IMR-90 (cell line): ENCODE measurements around the gene NPPC. TPM values are rescaled to one million over a fixed set of nuclear protein-coding genes. Genes with fewer than 3 reads are reported as not detected.
"Not testable (repeated sequence)": the region's sequence is repeated elsewhere in the genome, so short reads cannot be mapped to it uniquely, and the experiment has no call there.

Experiments used
- ATAC-seq: fragments of 200-7000 bp; cut with Tn5 transposase; 2 replicates; pipeline ENCODE4 v1.9.1; 2020; ENCODE audit warnings: low read depth, mild to moderate bottlenecking, moderate library complexity
- BruUV-seq: library from RNA; stranded (reverse); fragments of 400-500 nt; replicated peaks from 2 replicates; lab custom pipeline; 2021; lab: Mats Ljungman, UMichigan
- CTCF ChIA-PET: fragments of 300-600 bp; formaldehyde crosslinking; extraction: SDS; loops from one replicate; lab custom pipeline; 2021; ENCODE audit warnings: antibody characterized with exemption; lab: Yijun Ruan, JAX
- POLR2A ChIA-PET: fragments of 300-600 bp; sonication (Branson Sonifier 250); formaldehyde crosslinking; loops from one replicate; lab custom pipeline; 2022; ENCODE audit warnings: antibody characterized with exemption; ENCODE audit not compliant: unreplicated experiment; lab: Charles Lee
- DNase-seq: peaks from one replicate; pipeline ENCODE4 v3.0.0; 2013
- H2AFZ ChIP-seq: replicated peaks from 2 replicates; pipeline ENCODE3; 2013; ENCODE audit warnings: low read length, mild to moderate bottlenecking; ENCODE audit not compliant: poor library complexity
- H2AK5ac ChIP-seq: 2 replicates; pipeline ENCODE4 v1.6.1; 2013; ENCODE audit warnings: low read depth, low read length, inconsistent platforms
- H2AK9ac ChIP-seq: replicated peaks from 2 replicates; pipeline ENCODE3; 2013; ENCODE audit warnings: mild to moderate bottlenecking, low read depth, low read length, moderate library complexity; ENCODE audit not compliant: poor library complexity
- H2BK120ac ChIP-seq: 2 replicates; pipeline ENCODE4 v1.6.1; 2013; ENCODE audit warnings: low read depth, low read length, inconsistent platforms
- H2BK15ac ChIP-seq: 3 replicates; pipeline ENCODE4 v1.6.1; 2013; ENCODE audit warnings: low read depth, low read length, inconsistent platforms
- H2BK20ac ChIP-seq: 2 replicates; pipeline ENCODE4 v1.6.1; 2013; ENCODE audit warnings: low read depth, mild to moderate bottlenecking, inconsistent platforms, low read length, moderate library complexity
- H2BK5ac ChIP-seq: 2 replicates; pipeline ENCODE4 v1.6.1; 2013; ENCODE audit warnings: mild to moderate bottlenecking, low read depth, low read length, inconsistent platforms; ENCODE audit not compliant: poor library complexity, severe bottlenecking
- H3K14ac ChIP-seq: replicated peaks from 2 replicates; pipeline ENCODE4 v1.6.1; 2013; ENCODE audit warnings: low read depth, low read length, inconsistent platforms
- H3K18ac ChIP-seq: 2 replicates; pipeline ENCODE4 v1.6.1; 2013; ENCODE audit warnings: low read depth, low read length, control low read depth
- H3K23ac ChIP-seq: 2 replicates; pipeline ENCODE4 v1.6.1; 2013; ENCODE audit warnings: low read depth, low read length, inconsistent platforms
- H3K27ac ChIP-seq: 2 replicates; pipeline ENCODE4 v1.5.1; 2013; ENCODE audit warnings: mild to moderate bottlenecking, control low read depth, low read length; ENCODE audit not compliant: insufficient read depth
- H3K27me3 ChIP-seq: 2 replicates; pipeline ENCODE4 v1.6.1; 2013; ENCODE audit warnings: low read length; ENCODE audit not compliant: control insufficient read depth, insufficient read depth
- H3K36me3 ChIP-seq: 2 replicates; pipeline ENCODE4 v1.6.1; 2013; ENCODE audit warnings: low read length, mixed read lengths; ENCODE audit not compliant: control insufficient read depth, insufficient read depth
- H3K4ac ChIP-seq: 2 replicates; pipeline ENCODE4 v1.6.1; 2013; ENCODE audit warnings: low read depth, low read length, inconsistent platforms
- H3K4me1 ChIP-seq: 2 replicates; pipeline ENCODE4 v1.6.1; 2013; ENCODE audit warnings: low read length, mixed read lengths; ENCODE audit not compliant: control insufficient read depth, insufficient read depth
- H3K4me2 ChIP-seq: 2 replicates; pipeline ENCODE4 v1.6.1; 2013; ENCODE audit warnings: low read depth, mild to moderate bottlenecking, control low read depth, low read length, moderate library complexity
- H3K4me3 ChIP-seq: 2 replicates; pipeline ENCODE4 v1.5.1; 2013; ENCODE audit warnings: low read depth, mild to moderate bottlenecking, control low read depth, low read length, moderate library complexity; ENCODE audit not compliant: insufficient read depth
- H3K56ac ChIP-seq: 2 replicates; pipeline ENCODE4 v1.6.1; 2013; ENCODE audit warnings: low read length, inconsistent platforms; ENCODE audit not compliant: insufficient read depth; ENCODE audit errors: extremely low read depth
- H3K79me1 ChIP-seq, 2 experiments: 2 replicates each; pipeline ENCODE4 v1.6.1; 2013; ENCODE audit warnings: low read length in 2 of 2, inconsistent platforms in 1 of 2, low read depth in 1 of 2
- H3K9ac ChIP-seq: 2 replicates; pipeline ENCODE4 v1.6.1; 2013; ENCODE audit warnings: low read depth, low read length, control low read depth
- H3K9me1 ChIP-seq: 2 replicates; pipeline ENCODE4 v1.6.1; 2013; ENCODE audit warnings: low read length, inconsistent platforms; ENCODE audit not compliant: insufficient read depth
- H3K9me3 ChIP-seq: 2 replicates; pipeline ENCODE4 v1.6.1; 2013; ENCODE audit warnings: low read length; ENCODE audit not compliant: control insufficient read depth, insufficient read depth
- H4K20me1 ChIP-seq: 2 replicates; pipeline ENCODE4 v1.6.1; 2013; ENCODE audit warnings: low read length, inconsistent platforms; ENCODE audit not compliant: insufficient read depth
- H4K5ac ChIP-seq: 2 replicates; pipeline ENCODE4 v1.6.1; 2013; ENCODE audit warnings: mild to moderate bottlenecking, low read depth, low read length, control low read depth
- H4K8ac ChIP-seq, 2 experiments: 2 replicates each; pipeline ENCODE4 v1.6.1; 2013; ENCODE audit warnings: low read depth in 2 of 2, low read length in 2 of 2, control low read depth in 1 of 2, inconsistent platforms in 1 of 2
- H4K91ac ChIP-seq: 2 replicates; pipeline ENCODE4 v1.6.1; 2013; ENCODE audit warnings: low read depth, low read length, inconsistent platforms; ENCODE audit not compliant: insufficient read depth
- BHLHE40 ChIP-seq: fragments of 150-350 bp; IDR thresholded peaks from 2 replicates; pipeline ENCODE4 v1.6.1; 2016; ENCODE audit warnings: mild to moderate bottlenecking, low read depth, low read length
- CEBPB ChIP-seq: IDR thresholded peaks from 2 replicates; pipeline ENCODE4 v1.6.1; 2012; ENCODE audit warnings: low read depth, low read length, improper control_type of control experiment
- CHD1 ChIP-seq: IDR thresholded peaks from 2 replicates; pipeline ENCODE4 v1.6.1; 2012; ENCODE audit warnings: low read depth, low read length, improper control_type of control experiment
- FOS ChIP-seq: fragments of 150-350 bp; IDR thresholded peaks from 2 replicates; pipeline ENCODE4 v1.6.1; 2016; ENCODE audit warnings: low read depth, low read length
- MXI1 ChIP-seq: IDR thresholded peaks from 2 replicates; pipeline ENCODE4 v1.6.1; 2012; ENCODE audit warnings: low read depth, mild to moderate bottlenecking, low read length, moderate library complexity, borderline replicate concordance
- POLR2A ChIP-seq: IDR thresholded peaks from 2 replicates; pipeline ENCODE4 v1.6.1; 2012; ENCODE audit warnings: mild to moderate bottlenecking, low read depth, low read length
- RAD21 ChIP-seq: IDR thresholded peaks from 2 replicates; pipeline ENCODE4 v1.6.1; 2012; ENCODE audit warnings: low read length, improper control_type of control experiment
- RCOR1 ChIP-seq: IDR thresholded peaks from 2 replicates; pipeline ENCODE4 v1.6.1; 2012; ENCODE audit warnings: mild to moderate bottlenecking, low read length, improper control_type of control experiment; ENCODE audit not compliant: insufficient replicate concordance
- RFX5 ChIP-seq: IDR thresholded peaks from 2 replicates; pipeline ENCODE4 v1.8.0; 2012; ENCODE audit warnings: low read depth, mild to moderate bottlenecking, low read length, moderate library complexity
- SMC3 ChIP-seq: fragments of 150-350 bp; IDR thresholded peaks from 2 replicates; pipeline ENCODE4 v1.6.1; 2016; ENCODE audit warnings: low read depth, mild to moderate bottlenecking, antibody characterized with exemption, low read length, moderate library complexity
- USF2 ChIP-seq: fragments of 150-350 bp; IDR thresholded peaks from 2 replicates; pipeline ENCODE4 v1.6.1; 2017; ENCODE audit warnings: mild to moderate bottlenecking, antibody characterized with exemption, low read length, low read depth
- WGBS, 2 experiments: methylation state at CpG; one replicate each; pipeline versions ENCODE4 v1.1.5 to v1.1.7; 2013; ENCODE audit warnings: missing lambda C conversion rate in 2 of 2; ENCODE audit not compliant: insufficient read length in 1 of 2; ENCODE audit errors: extremely low coverage in 2 of 2; 5-methylcytosine and 5-hydroxymethylcytosine counted together
- dilution Hi-C: fragments of 300-500 bp; cut with HindIII; formaldehyde crosslinking; loops from one replicate; pipeline ENCODE4 v1.14.3; 2018; ENCODE audit warnings: low sequenced_read_pairs; ENCODE audit not compliant: unreplicated experiment
- in situ Hi-C: fragments of 300-500 bp; cut with MboI; formaldehyde crosslinking; loops from 3 replicates; pipeline ENCODE4 v1.14.3; 2019; ENCODE audit warnings: low sequenced_read_pairs, inconsistent platforms, mixed read lengths
- intact Hi-C: fragments of 100-400 bp; cut with micrococcal nuclease; formaldehyde crosslinking; loops from 2 replicates; pipeline ENCODE4 v1.10.0; 2022
- polyA plus RNA-seq, 3 experiments: library from polyadenylated mRNA; depleted of rRNA; stranded (reverse); fragments of >200 nt; gene quantifications; 2 replicates each; pipeline ENCODE4 v1.2.3, GENCODE V29; 2012; ENCODE audit warnings: low replicate concordance in 1 of 3
- total RNA-seq: library from RNA; depleted of rRNA; stranded (reverse); fragments of >200 nt; gene quantifications from 2 replicates; pipeline ENCODE4 v1.2.3, GENCODE V29; 2012

The NPPC gene
- total and polyA plus RNA-seq, 2 of the 4 experiments (the other 2 are of a cell fraction): 0.22 to 0.36 TPM

GRCh38 chr2:231947694-231948093 lies 21.5 kb upstream of the NPPC start:
- no peak overlapping the region for H2BK120ac ChIP-seq
- H3K27ac ChIP-seq: no peak overlapping the region
- no peak overlapping the region for H3K56ac ChIP-seq
- no peak overlapping the region for H2BK15ac ChIP-seq
- H3K9ac ChIP-seq: no peak overlapping the region
- H4K91ac ChIP-seq: no peak overlapping the region
- no peak overlapping the region for H4K8ac ChIP-seq
- no peak overlapping the region for H2AK5ac ChIP-seq
- TF ChIP-seq MXI1 (no peak), USF2 (no peak), RCOR1 (no peak), FOS (no peak), RFX5 (no peak), CHD1 (no peak), RAD21 (no peak), CEBPB (no peak), BHLHE40 (no peak), POLR2A (no peak), SMC3 (no peak)
- no peak overlapping the region for H2BK20ac ChIP-seq
- H3K9me1 ChIP-seq: no peaks in the 10 kb centered on the region
- H3K14ac ChIP-seq: no peak overlapping the region
- WGBS, 2 experiments: 82% methylated on average over 2 of the region's 7 CpGs; no CpG with 5 or more reads in 1 of the 2 experiments
- in situ Hi-C loops (no loop called here), intact Hi-C loops (no loop called here), dilution Hi-C loops (no loop called here)
- H3K4me3 ChIP-seq: no peak overlapping the region
- no peak overlapping the region for H3K4me2 ChIP-seq
- H4K5ac ChIP-seq: no peak overlapping the region
- H4K20me1 ChIP-seq: no peaks in the 10 kb centered on the region
- H3K9me3 ChIP-seq: no peaks in the 10 kb centered on the region
- POLR2A ChIA-PET: no interaction called here
- no TSS peak for BruUV-seq
- H3K36me3 ChIP-seq: no peaks in the 10 kb centered on the region
- H3K23ac ChIP-seq: no peak overlapping the region
- H3K27me3 ChIP-seq: peaks cover 16% of the 10 kb centered on the region
- no peak overlapping the region for H2AFZ ChIP-seq
- CTCF ChIA-PET: no interaction called here
- H2AK9ac ChIP-seq: no peak overlapping the region
- DNase-seq: no peak
- H3K18ac ChIP-seq: no peak overlapping the region
- no peaks in the 10 kb centered on the region for H3K79me1 ChIP-seq
- H2BK5ac ChIP-seq: no peak overlapping the region
- ATAC-seq: no peak
- no peaks in the 10 kb centered on the region for H3K4me1 ChIP-seq
- H3K4ac ChIP-seq: no peak overlapping the region

- H2BK5ac ChIP-seq, H2BK15ac ChIP-seq, H2AK5ac ChIP-seq, CTCF ChIA-PET, intact Hi-C loops, H3K4me2 ChIP-seq, H3K18ac ChIP-seq, BruUV-seq, H2BK20ac ChIP-seq, H4K20me1 ChIP-seq, H3K9me3 ChIP-seq, H3K79me1 ChIP-seq, H3K4me3 ChIP-seq, H3K9ac ChIP-seq, H3K27ac ChIP-seq, H4K91ac ChIP-seq, ATAC-seq, H4K8ac ChIP-seq, in situ Hi-C loops, H2AFZ ChIP-seq, POLR2A ChIA-PET, H4K5ac ChIP-seq, H3K23ac ChIP-seq, H3K4ac ChIP-seq, dilution Hi-C loops, H3K9me1 ChIP-seq, H3K4me1 ChIP-seq, H3K36me3 ChIP-seq, H2BK120ac ChIP-seq, DNase-seq, H3K56ac ChIP-seq, H2AK9ac ChIP-seq, H3K14ac ChIP-seq: not testable (repeated sequence)
- WGBS, 2 experiments: 77% methylated on average over 3 of the region's 11 CpGs; no CpG with 5 or more reads in 1 of the 2 experiments
- H3K27me3 ChIP-seq: peaks cover 16% of the 10 kb centered on the region
Measured at GRCh38 chr2:231947112-231947511, 20.9 kb upstream of the NPPC start.
